Hematopoietic multipotent progenitor cell treated with erythropoietin and hydrocortisone succinate and interleukin-3 and kit ligand, for 6 days (in vitro differentiated cells): ENCODE data around the gene PCDHGA8.
A peak's percentile ranks its signal among the peaks of the same experiment; 100 is the strongest.
"Not testable (repeated sequence)": the region's sequence is repeated elsewhere in the genome, so short reads cannot be mapped to it uniquely, and the experiment has no call there.

Experiments
- DNase-seq: peaks from one replicate; pipeline ENCODE4 v3.0.0-alpha.2; 2015

PCDHGA8 gene

GRCh38 chr5:141371572-141372475 is 20.6 kb upstream of the PCDHGA8 start:
- no peak for DNase-seq

DNA sequence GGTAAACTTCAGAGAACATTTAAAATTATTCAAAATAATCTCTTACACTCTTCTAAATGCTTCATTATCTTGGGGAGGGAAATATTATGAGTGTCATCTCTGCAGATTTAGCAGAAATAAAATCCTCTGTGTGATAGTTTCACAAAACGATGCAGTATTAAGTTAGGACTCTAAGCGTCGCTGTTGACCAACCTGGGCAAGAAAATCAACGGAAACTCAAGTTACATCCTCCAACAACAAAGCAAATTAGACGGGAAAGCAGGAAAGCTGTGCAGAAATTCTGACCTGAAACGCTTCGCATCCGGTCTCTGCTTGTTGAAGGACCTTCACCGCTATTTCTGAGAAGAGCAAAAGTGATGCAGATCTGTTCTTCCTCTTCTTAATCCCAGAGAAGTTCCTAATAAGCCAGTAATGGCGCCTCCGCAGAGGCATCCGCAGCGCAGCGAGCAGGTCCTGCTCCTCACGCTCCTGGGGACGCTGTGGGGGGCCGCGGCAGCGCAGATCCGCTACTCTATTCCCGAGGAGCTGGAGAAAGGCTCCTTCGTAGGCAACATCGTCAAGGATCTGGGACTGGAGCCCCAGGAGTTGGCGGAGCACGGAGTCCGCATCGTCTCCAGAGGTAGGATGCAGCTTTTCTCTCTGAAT is 18.6 kb upstream of the PCDHGA8 start, which contains the start of gene PCDHGA6:
Gene PCDHGA6, plus strand, starts transcription at position 219 of the 645 bp plus-strand sequence. Its CDS starts 193 bp downstream, at position 412.
- no peak for DNase-seq

- DNase-seq = no peak
Measured at GRCh38 chr5:141374627-141375026, 17.8 kb upstream of the PCDHGA8 start.

DNA sequence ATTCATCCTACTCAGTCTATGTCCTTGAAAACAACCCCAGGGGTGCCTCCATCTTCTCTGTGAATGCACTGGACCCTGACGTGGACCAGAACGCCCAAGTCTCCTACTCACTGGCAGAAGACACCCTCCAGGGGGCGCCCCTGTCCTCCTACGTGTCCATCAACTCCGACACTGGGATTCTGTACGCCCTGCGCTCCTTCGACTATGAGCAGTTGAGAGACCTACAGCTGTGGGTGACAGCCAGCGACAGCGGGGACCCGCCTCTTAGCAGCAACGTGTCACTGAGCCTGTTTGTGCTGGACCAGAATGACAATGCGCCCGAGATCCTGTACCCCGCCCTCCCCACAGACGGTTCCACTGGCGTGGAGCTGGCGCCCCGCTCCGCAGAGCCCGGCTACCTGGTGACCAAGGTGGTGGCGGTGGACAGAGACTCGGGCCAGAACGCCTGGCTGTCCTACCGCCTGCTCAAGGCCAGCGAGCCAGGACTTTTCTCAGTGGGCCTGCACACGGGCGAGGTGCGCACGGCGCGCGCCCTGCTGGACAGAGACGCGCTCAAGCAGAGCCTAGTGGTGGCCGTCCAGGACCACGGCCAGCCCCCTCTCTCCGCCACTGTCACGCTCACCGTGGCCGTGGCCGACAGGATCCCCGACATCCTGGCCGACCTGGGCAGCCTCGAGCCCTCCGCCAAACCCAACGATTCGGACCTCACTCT is 16.8 kb upstream of the PCDHGA8 start:
- DNase-seq = not testable (repeated sequence)

DNA sequence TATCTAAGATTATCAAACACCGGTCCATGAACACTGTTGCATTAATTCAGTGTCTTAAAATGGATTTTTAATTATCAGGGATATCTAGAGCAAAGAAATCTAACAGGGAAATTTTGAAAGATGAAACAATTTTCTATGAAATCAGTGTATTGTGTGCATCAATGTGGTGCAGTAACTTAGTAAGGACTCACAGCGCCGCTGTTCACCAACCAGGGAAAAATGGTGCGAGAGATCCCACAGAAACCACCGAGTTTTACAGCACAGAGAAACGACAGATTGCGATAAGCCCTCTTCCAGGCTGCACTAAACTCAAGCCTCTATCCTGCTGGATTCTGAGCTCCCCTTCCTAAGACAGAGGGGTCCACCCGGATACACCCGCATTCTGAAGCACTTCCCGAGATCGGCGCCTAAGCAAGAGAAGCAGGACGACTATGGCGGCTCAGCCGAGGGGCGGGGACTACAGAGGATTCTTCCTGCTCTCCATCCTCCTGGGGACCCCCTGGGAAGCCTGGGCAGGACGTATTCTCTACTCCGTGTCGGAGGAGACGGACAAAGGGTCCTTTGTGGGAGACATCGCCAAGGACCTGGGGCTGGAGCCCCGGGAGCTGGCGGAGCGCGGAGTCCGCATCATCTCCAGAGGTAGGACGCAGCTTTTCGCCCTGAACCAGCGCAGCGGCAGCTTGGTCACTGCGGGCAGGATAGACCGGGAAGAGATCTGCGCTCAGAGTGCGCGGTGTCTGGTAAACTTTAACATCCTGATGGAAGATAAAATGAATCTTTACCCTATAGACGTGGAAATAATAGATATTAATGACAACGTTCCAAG is 9.8 kb upstream of the PCDHGA8 start, which contains the start of gene PCDHGA7:
Gene PCDHGA7, plus strand, starts transcription at position 274 of the 826 bp plus-strand sequence. Its CDS starts 158 bp downstream, at position 432.
- peak; percentile 12 for DNase-seq

DNA sequence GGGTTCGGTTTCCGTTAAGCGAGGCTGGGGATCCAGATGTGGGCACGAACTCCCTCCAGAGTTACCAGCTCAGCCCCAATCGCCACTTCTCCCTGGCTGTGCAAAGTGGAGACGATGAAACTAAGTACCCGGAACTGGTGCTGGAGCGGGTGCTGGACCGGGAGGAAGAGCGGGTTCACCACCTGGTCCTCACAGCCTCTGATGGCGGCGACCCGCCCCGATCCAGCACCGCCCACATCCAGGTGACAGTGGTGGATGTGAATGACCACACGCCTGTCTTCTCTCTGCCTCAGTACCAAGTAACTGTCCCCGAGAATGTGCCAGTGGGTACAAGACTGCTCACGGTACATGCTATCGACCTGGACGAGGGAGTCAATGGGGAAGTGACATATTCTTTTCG is 9.1 kb upstream of the PCDHGA8 start:
- no peak for DNase-seq

GRCh38 chr5:141384471-141385267 is 7.8 kb upstream of the PCDHGA8 start:
- no peak for DNase-seq

- DNase-seq = peak; percentile 39
Measured at GRCh38 chr5:141387557-141388311, 4.7 kb upstream of the PCDHGA8 start, which contains the start of gene PCDHGB4. PCDHGB4 (plus strand) TSS chr5:141387698; CDS start chr5:141387885, 187 bp downstream.

- DNase-seq = no peak
Measured at GRCh38 chr5:141388661-141389060, 3.8 kb upstream of the PCDHGA8 start.

DNA sequence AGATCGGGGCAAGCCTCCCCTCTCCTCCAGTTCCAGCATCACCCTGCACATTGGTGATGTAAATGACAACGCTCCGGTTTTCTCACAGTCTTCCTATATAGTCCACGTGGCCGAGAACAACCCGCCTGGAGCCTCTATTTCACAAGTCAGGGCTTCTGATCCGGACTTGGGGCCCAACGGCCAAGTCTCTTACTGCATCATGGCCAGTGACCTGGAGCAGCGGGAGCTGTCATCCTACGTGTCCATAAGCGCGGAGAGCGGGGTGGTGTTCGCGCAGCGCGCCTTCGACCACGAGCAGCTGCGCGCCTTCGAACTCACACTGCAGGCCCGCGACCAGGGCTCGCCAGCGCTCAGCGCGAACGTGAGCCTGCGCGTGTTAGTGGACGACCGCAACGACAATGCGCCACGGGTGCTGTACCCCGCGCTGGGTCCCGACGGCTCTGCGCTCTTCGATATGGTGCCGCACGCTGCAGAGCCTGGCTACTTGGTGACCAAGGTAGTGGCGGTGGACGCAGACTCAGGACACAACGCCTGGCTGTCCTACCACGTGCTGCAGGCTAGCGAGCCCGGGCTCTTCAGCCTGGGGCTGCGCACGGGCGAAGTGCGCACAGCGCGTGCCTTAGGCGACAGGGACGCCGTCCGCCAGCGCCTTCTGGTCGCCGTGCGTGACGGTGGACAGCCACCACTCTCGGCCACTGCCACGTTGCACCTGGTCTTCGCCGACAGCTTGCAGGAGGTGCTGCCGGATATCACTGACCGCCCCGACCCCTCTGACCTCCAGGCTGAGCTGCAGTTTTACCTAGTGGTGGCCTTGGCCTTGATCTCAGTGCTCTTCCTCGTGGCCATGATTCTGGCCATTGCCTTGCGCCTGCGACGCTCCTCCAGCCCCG is 3.0 kb upstream of the PCDHGA8 start:
- no peak for DNase-seq

DNA sequence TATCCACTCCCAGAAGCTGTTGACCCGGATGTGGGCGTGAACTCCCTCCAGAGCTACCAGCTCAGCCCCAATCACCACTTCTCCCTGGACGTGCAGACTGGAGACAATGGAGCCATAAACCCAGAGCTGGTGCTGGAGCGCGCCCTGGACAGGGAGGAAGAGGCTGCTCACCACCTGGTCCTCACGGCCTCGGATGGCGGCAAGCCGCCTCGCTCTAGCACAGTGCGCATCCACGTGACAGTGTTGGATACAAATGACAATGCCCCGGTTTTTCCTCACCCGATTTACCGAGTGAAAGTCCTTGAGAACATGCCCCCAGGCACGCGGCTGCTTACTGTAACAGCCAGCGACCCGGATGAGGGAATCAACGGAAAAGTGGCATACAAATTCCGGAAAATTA is 834 bp downstream of the PCDHGA8 start:
- DNase-seq = no peak

DNA sequence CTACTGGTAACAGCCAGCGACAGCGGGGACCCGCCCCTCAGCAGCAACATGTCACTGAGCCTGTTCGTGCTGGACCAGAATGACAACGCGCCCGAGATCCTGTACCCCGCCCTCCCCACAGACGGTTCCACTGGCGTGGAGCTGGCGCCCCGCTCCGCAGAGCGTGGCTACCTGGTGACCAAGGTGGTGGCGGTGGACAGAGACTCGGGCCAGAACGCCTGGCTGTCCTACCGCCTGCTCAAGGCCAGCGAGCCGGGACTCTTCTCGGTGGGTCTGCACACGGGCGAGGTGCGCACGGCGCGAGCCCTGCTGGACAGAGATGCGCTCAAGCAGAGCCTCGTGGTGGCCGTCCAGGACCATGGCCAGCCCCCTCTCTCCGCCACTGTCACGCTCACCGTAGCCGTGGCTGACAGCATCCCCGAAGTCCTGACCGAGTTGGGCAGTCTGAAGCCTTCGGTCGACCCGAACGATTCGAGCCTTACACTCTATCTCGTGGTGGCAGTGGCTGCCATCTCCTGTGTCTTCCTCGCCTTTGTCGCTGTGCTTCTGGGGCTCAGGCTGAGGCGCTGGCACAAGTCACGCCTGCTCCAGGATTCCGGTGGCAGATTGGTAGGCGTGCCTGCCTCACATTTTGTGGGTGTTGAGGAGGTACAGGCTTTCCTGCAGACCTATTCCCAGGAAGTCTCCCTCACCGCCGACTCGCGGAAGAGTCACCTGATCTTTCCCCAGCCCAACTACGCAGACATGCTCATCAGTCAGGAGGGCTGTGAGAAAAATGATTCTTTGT is 2.2 kb downstream of the PCDHGA8 start:
- DNase-seq = not testable (repeated sequence)

DNA sequence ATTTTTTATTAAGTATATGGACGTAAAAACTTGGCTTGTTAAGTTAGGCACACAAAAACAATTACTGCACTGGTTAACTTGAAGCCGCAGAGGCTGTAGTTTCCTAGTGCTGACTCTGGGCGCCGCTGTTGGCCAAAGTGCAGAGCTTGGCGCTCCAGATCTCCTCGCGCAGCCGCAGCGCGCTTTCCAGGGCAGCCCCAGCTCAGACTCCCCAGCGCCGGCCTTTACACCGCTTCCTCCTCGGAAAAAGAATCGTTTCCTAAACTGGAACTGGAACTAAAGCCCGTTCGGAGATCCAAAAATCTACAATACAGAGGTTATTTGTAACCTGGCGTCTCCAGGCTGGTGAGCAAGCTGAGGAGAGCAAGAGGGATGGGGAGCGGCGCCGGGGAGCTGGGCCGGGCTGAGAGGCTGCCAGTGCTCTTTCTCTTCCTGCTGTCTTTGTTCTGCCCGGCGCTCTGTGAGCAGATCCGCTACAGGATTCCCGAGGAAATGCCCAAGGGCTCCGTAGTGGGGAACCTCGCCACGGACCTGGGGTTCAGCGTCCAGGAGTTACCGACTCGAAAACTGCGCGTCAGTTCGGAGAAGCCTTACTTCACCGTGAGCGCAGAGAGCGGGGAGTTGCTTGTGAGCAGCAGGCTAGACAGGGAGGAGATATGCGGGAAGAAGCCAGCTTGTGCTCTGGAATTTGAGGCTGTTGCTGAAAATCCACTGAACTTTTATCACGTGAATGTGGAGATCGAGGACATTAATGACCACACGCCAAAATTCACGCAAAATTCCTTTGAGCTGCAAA is 5.5 kb downstream of the PCDHGA8 start, which contains the start of gene PCDHGB5:
Gene PCDHGB5, plus strand, starts transcription at position 192 of the 796 bp plus-strand sequence. Its CDS starts 181 bp downstream, at position 373.
- DNase-seq = peak; percentile 42

- DNase-seq = no peak
Measured at GRCh38 chr5:141398608-141399007, 6.2 kb downstream of the PCDHGA8 start.

DNA sequence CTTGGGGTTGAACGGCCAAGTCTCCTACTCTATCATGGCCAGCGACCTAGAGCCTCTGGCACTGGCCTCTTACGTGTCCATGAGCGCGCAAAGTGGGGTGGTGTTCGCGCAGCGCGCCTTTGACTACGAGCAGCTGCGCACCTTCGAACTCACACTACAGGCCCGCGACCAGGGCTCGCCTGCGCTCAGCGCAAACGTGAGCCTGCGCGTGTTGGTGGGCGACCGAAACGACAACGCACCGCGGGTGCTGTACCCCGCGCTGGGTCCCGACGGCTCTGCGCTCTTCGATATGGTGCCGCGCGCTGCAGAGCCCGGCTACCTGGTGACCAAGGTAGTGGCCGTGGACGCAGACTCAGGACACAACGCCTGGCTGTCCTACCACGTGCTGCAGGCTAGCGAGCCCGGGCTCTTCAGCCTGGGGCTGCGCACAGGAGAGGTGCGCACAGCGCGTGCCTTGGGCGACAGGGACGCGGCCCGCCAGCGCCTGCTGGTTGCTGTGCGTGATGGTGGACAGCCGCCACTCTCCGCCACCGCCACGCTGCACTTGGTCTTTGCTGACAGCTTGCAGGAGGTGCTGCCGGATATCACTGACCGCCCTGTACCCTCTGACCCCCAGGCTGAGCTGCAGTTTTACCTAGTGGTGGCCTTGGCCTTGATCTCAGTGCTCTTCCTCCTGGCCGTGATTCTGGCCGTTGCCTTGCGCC is 7.3 kb downstream of the PCDHGA8 start:
- DNase-seq = no peak

DNA sequence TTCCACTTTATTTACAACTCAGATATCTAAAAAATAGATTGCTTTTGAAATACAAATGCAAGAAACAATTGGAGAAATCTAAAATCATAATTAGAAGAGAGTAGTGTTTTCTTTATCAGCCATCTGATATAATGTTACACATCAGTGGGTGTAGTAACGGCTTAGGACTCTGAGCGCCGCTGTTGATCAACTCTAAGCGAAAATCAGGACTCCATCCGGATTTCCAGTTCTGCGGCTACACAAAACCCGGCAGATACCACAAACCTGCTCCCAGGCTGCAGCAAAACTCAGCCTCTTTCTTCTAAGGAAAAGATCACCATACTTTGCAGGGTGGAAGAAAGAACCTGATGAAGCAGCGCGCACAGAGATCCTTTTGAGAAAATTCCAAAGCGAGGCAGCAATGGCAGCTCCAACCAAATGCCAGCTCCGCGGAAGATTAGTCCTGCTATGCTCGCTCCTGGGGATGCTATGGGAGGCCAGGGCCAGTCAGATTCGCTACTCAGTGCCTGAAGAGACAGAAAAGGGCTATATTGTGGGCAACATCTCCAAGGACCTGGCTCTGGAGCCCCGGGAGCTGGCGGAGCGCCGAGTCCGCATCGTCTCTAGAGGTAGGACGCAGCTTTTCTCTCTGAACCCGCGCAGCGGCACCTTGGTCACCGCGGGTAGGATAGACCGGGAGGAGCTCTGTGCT is 10.3 kb downstream of the PCDHGA8 start, which contains the start of gene PCDHGA9:
Gene PCDHGA9, plus strand, starts transcription at position 226 of the 691 bp plus-strand sequence. Its CDS starts 175 bp downstream, at position 401.
- peak; percentile 45 for DNase-seq
